Measurements from ENCODE around the gene SETD1B. TPM values are rescaled to one million over a fixed set of nuclear protein-coding genes. Genes with fewer than 3 reads are reported as not detected.

SETD1B gene
- total and polyA plus RNA-seq, 4 experiments from 2014 or later, result 0.13 to 69.3 (median 35.2) TPM

DNA sequence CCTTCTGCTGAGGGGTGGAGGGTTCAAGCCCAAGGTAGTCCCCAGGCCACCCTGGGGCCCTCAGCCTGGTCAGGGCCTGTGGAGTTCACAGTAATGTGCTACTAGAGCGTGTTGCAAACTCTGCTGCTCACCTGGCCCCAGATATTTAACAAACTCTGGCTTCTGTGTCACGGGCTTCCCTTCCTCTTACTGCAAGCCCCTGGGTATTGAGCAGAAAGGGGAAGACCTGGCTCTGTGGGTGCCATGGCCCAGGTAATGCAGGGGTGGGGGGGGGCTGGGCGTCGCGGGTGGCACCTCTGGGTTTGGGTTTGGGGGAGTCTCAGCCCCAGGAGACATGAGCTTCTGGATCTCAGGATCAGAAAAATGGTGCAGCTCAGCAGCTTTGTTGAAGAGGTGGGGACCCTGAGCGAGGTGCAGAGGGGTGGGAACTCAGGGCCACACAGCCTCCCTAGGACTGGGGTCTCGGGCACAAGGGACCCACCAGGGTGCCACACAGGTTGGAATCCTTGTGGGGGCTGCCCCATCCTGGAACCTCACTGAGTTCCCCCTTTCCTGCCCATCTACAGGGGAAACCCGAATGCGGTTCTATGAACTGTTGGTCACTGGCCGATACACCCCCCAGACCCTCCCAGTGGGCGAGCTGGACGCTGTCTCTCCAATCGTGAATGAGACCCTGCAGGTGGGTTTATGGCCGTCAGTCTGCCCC lies 4.0 kb downstream of the SETD1B start:
- POLR2A ChIA-PET (ENCODE audit: partially characterized antibody), result interaction anchor here (0.6 to 44.6 kb wide), 5 partner anchors 0 to 271 kb away, joined by 3 to 2727 read pairs (median 18); partner anchors contain the start of genes RHOF and SETD1B
- Histone ChIP-seq H3K4me3 (ENCODE audit: low read length in 2 of 2) (no peak overlapping the region), H3K4me1 (ENCODE audit: insufficient read depth, low read length) (peaks cover 59% of the 10 kb centered on the region), H3K27ac (ENCODE audit: low read depth, low read length) (peak overlapping the region; percentile 63), H3K9me3 (ENCODE audit: control insufficient read depth in 1 of 2, low read length in 2 of 2) (no peaks in the 10 kb centered on the region), H3K36me3 (ENCODE audit: insufficient read depth, low read length) (peaks cover 32% of the 10 kb centered on the region), H3K27me3 (ENCODE audit: insufficient read depth, low read length) (no peaks in the 10 kb centered on the region)
- Mint-ChIP-seq H3K4me1 (peaks cover 21 to 69% (median 47%) of the 10 kb centered on the region in 4 donors), H3K36me3 (peaks cover 19 to 53% of the 10 kb centered on the region in 2 donors), H3K4me3 (peak overlapping the region in 7 of 8 donors; percentile 32 to 98 (median 62)), H3K27me3 (no peaks in the 10 kb centered on the region), H3K9me3 (peaks cover 0 to 2% (median 0%) of the 10 kb centered on the region in 8 donors), H3K27ac (peak overlapping the region in 4 of 7 donors; percentile 46 to 98 (median 88))
- intact Hi-C loops (cut with micrococcal nuclease), result no loop called here
- CTCF ChIA-PET (ENCODE audit: partially characterized antibody), result interaction anchor here (0.7 to 16.7 kb wide), 4 partner anchors 12 to 113 kb away, joined by 3 to 918 read pairs (median 4); partner anchors contain the start of genes RHOF and TMEM120B
- DNase-seq, result no peak

DNA sequence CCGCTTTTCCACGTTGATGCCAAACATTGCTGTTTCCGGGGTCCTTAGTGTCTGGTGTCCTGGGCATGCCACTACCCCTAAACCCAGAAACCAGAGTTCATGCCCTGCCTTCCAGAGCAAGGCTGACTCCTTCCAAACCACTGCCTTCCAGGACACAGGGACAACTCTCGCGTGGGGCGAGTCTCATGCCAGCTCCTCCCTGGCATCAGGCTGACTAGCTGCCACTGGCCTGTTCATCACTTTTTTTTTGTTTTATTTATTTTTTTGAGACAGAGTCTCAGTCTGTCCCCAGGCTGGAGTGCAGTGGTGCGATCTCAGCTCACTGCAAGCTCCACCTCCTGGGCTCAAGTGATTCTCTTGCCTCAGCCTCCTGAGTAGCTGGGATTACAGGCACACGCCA lies 4.8 kb downstream of the SETD1B start:
- Mint-ChIP-seq H3K4me1 (peaks cover 29 to 74% (median 54%) of the 10 kb centered on the region in 4 donors), H3K4me3 (peak overlapping the region in 6 of 8 donors; percentile 29 to 39 (median 36)), H3K36me3 (peaks cover 24 to 56% of the 10 kb centered on the region in 2 donors), H3K27me3 (no peaks in the 10 kb centered on the region), H3K9me3 (peaks cover 0 to 2% (median 0%) of the 10 kb centered on the region in 8 donors), H3K27ac (peak overlapping the region in 5 of 7 donors; percentile 27 to 93 (median 29))
- Histone ChIP-seq H3K27me3 (ENCODE audit: insufficient read depth, low read length) (no peaks in the 10 kb centered on the region), H3K27ac (ENCODE audit: low read depth, low read length) (no peak overlapping the region), H3K4me3 (ENCODE audit: low read length in 2 of 2) (no peak overlapping the region), H3K36me3 (ENCODE audit: insufficient read depth, low read length) (peaks cover 37% of the 10 kb centered on the region), H3K9me3 (ENCODE audit: control insufficient read depth in 1 of 2, low read length in 2 of 2) (no peaks in the 10 kb centered on the region), H3K4me1 (ENCODE audit: insufficient read depth, low read length) (peaks cover 67% of the 10 kb centered on the region)
- ChIA-PET POLR2A (ENCODE audit: partially characterized antibody) (interaction anchor here (37.3 to 44.6 kb wide), 2 partner anchors 1 to 18 kb away, joined by 2727 read pairs; partner anchors contain the start of genes RHOF and SETD1B), CTCF (ENCODE audit: partially characterized antibody) (interaction anchor here (1.4 to 16.7 kb wide), 4 partner anchors 12 to 114 kb away, joined by 3 to 918 read pairs (median 13); partner anchors contain the start of genes RHOF and TMEM120B)
- intact Hi-C loops (cut with micrococcal nuclease), result no loop called here
- DNase-seq, result no peak

DNA sequence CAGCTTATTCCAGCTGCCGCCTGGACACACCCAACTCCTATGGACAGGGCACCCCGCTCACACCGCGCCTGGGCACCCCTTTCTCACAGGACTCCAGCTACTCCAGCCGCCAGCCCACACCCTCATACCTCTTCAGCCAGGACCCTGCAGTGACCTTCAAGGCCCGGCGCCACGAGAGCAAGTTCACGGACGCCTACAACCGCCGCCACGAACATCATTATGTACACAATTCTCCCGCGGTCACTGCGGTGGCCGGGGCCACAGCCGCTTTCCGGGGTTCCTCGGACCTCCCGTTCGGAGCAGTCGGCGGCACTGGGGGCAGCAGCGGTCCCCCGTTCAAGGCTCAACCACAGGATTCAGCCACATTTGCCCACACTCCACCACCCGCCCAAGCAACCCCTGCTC lies 5.9 kb downstream of the SETD1B start:
- H3K27me3 Mint-ChIP-seq, result no peaks in the 10 kb centered on the region
- intact Hi-C loops (cut with micrococcal nuclease), result no loop called here
- H3K4me3 Mint-ChIP-seq, result peak overlapping the region in 2 of 8 donors; percentile 31 to 35
- H3K4me3 ChIP-seq (ENCODE audit: low read length in 2 of 2), result no peak overlapping the region
- peaks cover 26 to 58% of the 10 kb centered on the region in 2 donors for H3K36me3 Mint-ChIP-seq
- H3K4me1 ChIP-seq (ENCODE audit: insufficient read depth, low read length), result peaks cover 71% of the 10 kb centered on the region
- no peak overlapping the region for H3K27ac ChIP-seq (ENCODE audit: low read depth, low read length)
- peaks cover 30 to 77% (median 56%) of the 10 kb centered on the region in 4 donors for H3K4me1 Mint-ChIP-seq
- H3K36me3 ChIP-seq (ENCODE audit: insufficient read depth, low read length), result peaks cover 42% of the 10 kb centered on the region
- no peak for DNase-seq
- no peaks in the 10 kb centered on the region for H3K9me3 ChIP-seq (ENCODE audit: control insufficient read depth in 1 of 2, low read length in 2 of 2)
- ChIA-PET CTCF (ENCODE audit: partially characterized antibody) (interaction anchor here (0.9 to 16.7 kb wide), 6 partner anchors 13 to 37 kb away, joined by 3 to 918 read pairs (median 27); partner anchors contain the start of gene RHOF), POLR2A (ENCODE audit: partially characterized antibody) (interaction anchor here (44.6 kb wide), 1 partner anchor 19 kb away, joined by 2727 read pairs; the partner anchor contains the start of genes RHOF and SETD1B)
- H3K27ac Mint-ChIP-seq, result peak overlapping the region in 2 of 7 donors; percentile 35 to 93
- peaks cover 0 to 2% (median 0%) of the 10 kb centered on the region in 8 donors for H3K9me3 Mint-ChIP-seq
- no peaks in the 10 kb centered on the region for H3K27me3 ChIP-seq (ENCODE audit: insufficient read depth, low read length)

GRCh38 chr12:121810234-121810817 lies 6.5 kb downstream of the SETD1B start:
- H3K27me3 Mint-ChIP-seq, result no peaks in the 10 kb centered on the region
- intact Hi-C loops (cut with micrococcal nuclease), result no loop called here
- Histone ChIP-seq H3K4me3 (ENCODE audit: low read length in 2 of 2) (peak overlapping the region in 1 of 2 donors; percentile 42), H3K27me3 (ENCODE audit: insufficient read depth, low read length) (no peaks in the 10 kb centered on the region), H3K9me3 (ENCODE audit: control insufficient read depth in 1 of 2, low read length in 2 of 2) (no peaks in the 10 kb centered on the region), H3K4me1 (ENCODE audit: insufficient read depth, low read length) (peaks cover 71% of the 10 kb centered on the region), H3K27ac (ENCODE audit: low read depth, low read length) (no peak overlapping the region), H3K36me3 (ENCODE audit: insufficient read depth, low read length) (peaks cover 48% of the 10 kb centered on the region)
- peak overlapping the region in 1 of 7 donors; percentile 81 for H3K27ac Mint-ChIP-seq
- H3K9me3 Mint-ChIP-seq, result peaks cover 0 to 2% (median 0%) of the 10 kb centered on the region in 8 donors
- DNase-seq, result peak in 1 of 5 donors; percentile 36
- POLR2A ChIA-PET (ENCODE audit: partially characterized antibody), result interaction anchor here (0.7 to 44.6 kb wide), 5 partner anchors 14 to 98 kb away, joined by 3 to 2727 read pairs (median 6); partner anchors contain the start of genes PSMD9, RHOF, SETD1B and TMEM120B
- peaks cover 30 to 77% (median 56%) of the 10 kb centered on the region in 4 donors for H3K4me1 Mint-ChIP-seq
- H3K4me3 Mint-ChIP-seq, result peak overlapping the region in 5 of 8 donors; percentile 68 to 88 (median 83)
- CTCF ChIA-PET (ENCODE audit: partially characterized antibody), result interaction anchor here (0.9 to 16.7 kb wide), 12 partner anchors 14 to 258 kb away, joined by 3 to 918 read pairs (median 16); partner anchors contain the start of gene RHOF
- peaks cover 28 to 60% of the 10 kb centered on the region in 2 donors for H3K36me3 Mint-ChIP-seq

GRCh38 chr12:121810833-121811433 lies 7.1 kb downstream of the SETD1B start:
- ChIA-PET CTCF (ENCODE audit: partially characterized antibody) (interaction anchor here (0.7 to 16.7 kb wide), 14 partner anchors 15 to 259 kb away, joined by 3 to 918 read pairs (median 10); partner anchors contain the start of gene RHOF), POLR2A (ENCODE audit: partially characterized antibody) (interaction anchor here (0.7 to 44.6 kb wide), 6 partner anchors 14 to 99 kb away, joined by 3 to 2727 read pairs (median 7); partner anchors contain the start of genes PSMD9, RHOF, SETD1B and TMEM120B)
- H3K4me1 Mint-ChIP-seq, result peaks cover 27 to 74% (median 52%) of the 10 kb centered on the region in 4 donors
- DNase-seq, result peak in 1 of 5 donors; percentile 19
- Histone ChIP-seq H3K9me3 (ENCODE audit: control insufficient read depth in 1 of 2, low read length in 2 of 2) (no peaks in the 10 kb centered on the region), H3K27ac (ENCODE audit: low read depth, low read length) (peak overlapping the region; percentile 50), H3K4me1 (ENCODE audit: insufficient read depth, low read length) (peaks cover 69% of the 10 kb centered on the region), H3K27me3 (ENCODE audit: insufficient read depth, low read length) (no peaks in the 10 kb centered on the region), H3K36me3 (ENCODE audit: insufficient read depth, low read length) (peaks cover 51% of the 10 kb centered on the region), H3K4me3 (ENCODE audit: low read length in 2 of 2) (peak overlapping the region; percentile 42 to 63)
- H3K9me3 Mint-ChIP-seq, result peaks cover 0 to 2% (median 0%) of the 10 kb centered on the region in 8 donors
- no peaks in the 10 kb centered on the region for H3K27me3 Mint-ChIP-seq
- H3K27ac Mint-ChIP-seq, result peak overlapping the region; percentile 26 to 91 (median 81)
- peak overlapping the region; percentile 68 to 88 (median 84) for H3K4me3 Mint-ChIP-seq
- intact Hi-C loops (cut with micrococcal nuclease), result loop anchor here (1.0 kb wide), 1 partner anchor 8 kb away; no protein-coding TSS in a partner anchor
- H3K36me3 Mint-ChIP-seq, result peaks cover 30 to 59% of the 10 kb centered on the region in 2 donors
